DOHH2 (cell line): ENCODE measurements around the gene SLC8B1.

Experiments
- CTCF ChIP-seq: fragments of 200-600 bp; sonication (generic); IDR thresholded peaks from one replicate; pipeline ENCODE4 v1.5.1; 2014; ENCODE audit warnings: antibody characterized with exemption, mild to moderate bottlenecking, low read depth, low read length; ENCODE audit not compliant: poor library complexity, severe bottlenecking
- EZH2phosphoT487 ChIP-seq: fragments of 200-600 bp; sonication (generic); IDR thresholded peaks from 2 replicates; pipeline ENCODE4 v1.6.1; 2017; ENCODE audit warnings: borderline replicate concordance, mild to moderate bottlenecking, antibody characterized with exemption, low read length, moderate library complexity, mixed read lengths

DNA sequence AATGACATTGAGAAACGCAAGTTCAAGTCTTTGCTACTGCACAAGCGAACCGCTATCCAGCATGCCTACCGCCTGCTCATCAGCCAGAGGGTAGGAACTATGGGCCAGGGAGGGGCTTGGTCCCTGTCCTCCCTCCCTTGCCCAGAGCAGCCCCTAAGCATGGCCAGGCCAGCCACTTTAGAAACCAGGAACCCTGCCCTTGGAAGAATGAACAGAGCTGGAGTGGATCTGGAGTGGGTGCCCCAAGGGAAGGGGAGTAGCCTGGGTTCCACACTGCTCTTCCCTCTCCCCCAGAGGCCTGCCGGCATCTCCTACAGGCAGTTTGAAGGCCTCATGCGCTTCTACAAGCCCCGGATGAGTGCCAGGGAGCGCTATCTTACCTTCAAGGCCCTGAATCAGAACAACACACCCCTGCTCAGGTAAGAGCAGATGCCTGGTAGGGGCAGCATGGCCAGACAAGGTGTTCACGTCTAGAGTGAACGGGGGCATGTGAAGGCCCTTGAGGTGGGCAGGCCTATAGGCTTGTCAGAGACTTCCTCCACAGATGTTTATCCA lies 57.9 kb downstream of the SLC8B1 start:
- no peak for TF ChIP-seq CTCF
- no peak for TF ChIP-seq EZH2phosphoT487
